Activated CD8-positive, alpha-beta memory T cell treated with anti-CD3 and anti-CD28 coated beads for 1 hour (primary cell): ENCODE results near the gene DIPK1C.
A peak's percentile ranks its signal among the peaks of the same experiment; 100 is the strongest.
"Not testable (repeated sequence)": the region's sequence is repeated elsewhere in the genome, so short reads cannot be mapped to it uniquely, and the experiment has no call there.

Source experiments
- DNase-seq, 2 donors: peaks; one replicate each; pipeline ENCODE4 v3.0.0-alpha.2; 2020; ENCODE audit warnings: low read depth in 1 of 2; ENCODE audit errors: extremely low read depth in 1 of 2

Gene DIPK1C

GRCh38 chr18:74457043-74457724 lies at the start of gene DIPK1C:
DIPK1C (minus strand) TSS chr18:74457308; CDS start chr18:74457259, 49 bp downstream.
- no peak for DNase-seq

GRCh38 chr18:74506448-74507084 lies 49.5 kb upstream of the DIPK1C start:
- DNase-seq, result no peak

GRCh38 chr18:74505776-74506175 lies 48.7 kb upstream of the DIPK1C start:
- DNase-seq, result no peak

- no peak for DNase-seq
Observed at GRCh38 chr18:74503137-74503536, 46.0 kb upstream of the DIPK1C start.

- no peak for DNase-seq
Observed at GRCh38 chr18:74501386-74501785, 44.3 kb upstream of the DIPK1C start.

GRCh38 chr18:74500774-74501173 lies 43.7 kb upstream of the DIPK1C start:
- not testable (repeated sequence) for DNase-seq

GRCh38 chr18:74500372-74500771 lies 43.3 kb upstream of the DIPK1C start:
- DNase-seq, result no peak

GRCh38 chr18:74499633-74500032 lies 42.5 kb upstream of the DIPK1C start:
- peak in 1 of 2 donors; percentile 13 for DNase-seq

GRCh38 chr18:74498712-74499627 lies 41.9 kb upstream of the DIPK1C start:
- DNase-seq, result peak; percentile 59 to 68

GRCh38 chr18:74497778-74498177 lies 40.7 kb upstream of the DIPK1C start:
- no peak for DNase-seq

GRCh38 chr18:74497324-74497676 lies 40.2 kb upstream of the DIPK1C start:
- no peak for DNase-seq

- peak; percentile 4 to 7 for DNase-seq
Observed at GRCh38 chr18:74496508-74497323, 39.6 kb upstream of the DIPK1C start.

GRCh38 chr18:74495581-74496507 lies 38.7 kb upstream of the DIPK1C start, which contains the start of gene CNDP2:
CNDP2 (plus strand) TSS chr18:74496363; CDS start chr18:74499974, 3,611 bp downstream.
- DNase-seq, result peak; percentile 97 to 99

GRCh38 chr18:74494514-74494913 lies 37.4 kb upstream of the DIPK1C start:
- no peak for DNase-seq

GRCh38 chr18:74493689-74494088 lies 36.6 kb upstream of the DIPK1C start:
- DNase-seq, result peak; percentile 17 to 37

- no peak for DNase-seq
Observed at GRCh38 chr18:74492259-74492658, 35.2 kb upstream of the DIPK1C start.

GRCh38 chr18:74489676-74490075 lies 32.6 kb upstream of the DIPK1C start:
- DNase-seq, result no peak

GRCh38 chr18:74488864-74489263 lies 31.8 kb upstream of the DIPK1C start:
- DNase-seq, result no peak

- DNase-seq, result no peak
Observed at GRCh38 chr18:74488354-74488753, 31.2 kb upstream of the DIPK1C start.
